Measurements from ENCODE around the gene HS3ST5.
"Not testable (repeated sequence)": the region's sequence is repeated elsewhere in the genome, so short reads cannot be mapped to it uniquely, and the experiment has no call there.

DNA sequence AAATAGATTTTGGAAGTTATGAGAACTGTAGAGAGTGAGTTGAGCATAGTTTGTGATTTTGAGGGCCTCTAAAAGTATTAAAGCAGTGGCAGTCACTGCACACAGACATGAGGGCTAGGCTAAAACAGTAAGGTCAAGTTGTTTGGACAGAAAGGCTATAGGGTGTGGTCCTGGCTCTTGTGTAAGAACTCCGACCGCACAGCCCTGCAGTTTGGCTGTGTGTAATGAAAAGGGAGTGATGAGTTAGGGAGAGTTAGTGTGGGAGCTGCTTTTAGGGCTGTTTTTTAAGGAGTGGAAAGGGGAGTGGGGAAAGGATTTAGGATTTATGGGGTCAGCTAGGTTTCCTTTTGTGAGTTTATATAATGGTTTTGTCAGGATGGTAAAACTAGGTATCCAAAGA is 328.7 kb downstream of the HS3ST5 start:
- not testable (repeated sequence) for TF ChIP-seq CTCF (IDR thresholded peaks at IDR 0.05 in 8 of 11, conservative IDR thresholded peaks at IDR 0.05 in 3 of 11); POLR2A (IDR thresholded peaks at IDR 0.05); POLR2AphosphoS5 (IDR thresholded peaks at IDR 0.05)
